HG03457 (cell line): Measurements from ENCODE around the gene ZFP36.

Experiments used
- ATAC-seq: cut with Tn5 transposase; IDR thresholded peaks from one replicate; pipeline ENCODE4 v1.9.1; 2021; ENCODE audit warnings: moderate number of reproducible peaks; ENCODE audit not compliant: unreplicated experiment

The ZFP36 gene

DNA sequence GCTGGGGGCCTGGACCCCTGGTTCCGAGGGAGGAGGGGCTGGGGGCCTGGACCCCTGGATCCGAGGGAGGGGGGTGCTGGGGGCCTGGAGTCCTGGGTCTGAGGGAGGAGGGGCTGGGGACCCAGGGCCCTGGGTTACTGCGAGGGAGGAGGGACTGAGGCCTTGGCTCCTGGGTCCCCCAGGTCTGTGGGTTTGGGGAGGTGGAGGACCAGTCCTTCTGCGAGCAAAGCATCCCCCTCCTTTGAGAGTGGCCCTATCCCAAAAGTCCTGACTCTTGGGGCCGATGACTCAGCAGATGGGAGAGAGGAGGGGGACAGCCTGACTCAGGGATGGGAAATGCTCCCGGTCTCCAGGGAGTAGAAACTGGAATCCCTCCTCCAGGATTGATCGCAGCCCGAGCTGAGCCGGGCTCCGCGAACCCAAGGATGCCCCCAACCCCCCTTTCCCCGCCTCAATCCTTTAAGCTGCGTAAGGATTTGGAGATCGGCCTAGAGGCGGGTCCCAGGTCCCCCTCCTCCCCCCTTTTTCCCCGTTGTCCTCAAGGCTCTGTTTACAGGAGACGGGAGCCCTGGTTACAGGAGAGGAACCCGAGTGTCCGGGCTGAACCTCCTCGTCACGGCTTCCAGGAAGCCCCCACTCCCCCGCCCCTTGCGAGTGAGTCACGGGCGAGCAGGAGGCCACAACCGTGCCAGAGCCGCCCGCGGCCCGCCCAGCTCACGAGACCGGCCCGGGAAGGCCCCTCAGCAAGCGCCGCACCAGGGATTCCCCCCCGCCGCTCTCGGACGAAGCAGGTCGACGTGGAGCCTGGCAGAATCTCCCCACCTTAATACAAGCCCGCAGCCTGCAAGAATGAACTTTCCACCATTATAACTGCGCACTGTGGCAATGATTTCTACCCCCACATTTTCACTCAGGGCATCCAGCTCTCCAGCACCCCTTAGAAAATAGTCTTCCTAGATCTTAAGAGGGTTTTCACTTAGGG, 3.0 kb upstream of the ZFP36 start:
- peak; percentile 27 for ATAC-seq

- ATAC-seq: no peak
Observed at GRCh38 chr19:39405261-39405957, 1.2 kb upstream of the ZFP36 start.

- no peak for ATAC-seq
Observed at GRCh38 chr19:39405958-39406655, 540 bp upstream of the ZFP36 start.

- ATAC-seq: no peak
Observed at GRCh38 chr19:39407410-39407659, 688 bp downstream of the ZFP36 start.

DNA sequence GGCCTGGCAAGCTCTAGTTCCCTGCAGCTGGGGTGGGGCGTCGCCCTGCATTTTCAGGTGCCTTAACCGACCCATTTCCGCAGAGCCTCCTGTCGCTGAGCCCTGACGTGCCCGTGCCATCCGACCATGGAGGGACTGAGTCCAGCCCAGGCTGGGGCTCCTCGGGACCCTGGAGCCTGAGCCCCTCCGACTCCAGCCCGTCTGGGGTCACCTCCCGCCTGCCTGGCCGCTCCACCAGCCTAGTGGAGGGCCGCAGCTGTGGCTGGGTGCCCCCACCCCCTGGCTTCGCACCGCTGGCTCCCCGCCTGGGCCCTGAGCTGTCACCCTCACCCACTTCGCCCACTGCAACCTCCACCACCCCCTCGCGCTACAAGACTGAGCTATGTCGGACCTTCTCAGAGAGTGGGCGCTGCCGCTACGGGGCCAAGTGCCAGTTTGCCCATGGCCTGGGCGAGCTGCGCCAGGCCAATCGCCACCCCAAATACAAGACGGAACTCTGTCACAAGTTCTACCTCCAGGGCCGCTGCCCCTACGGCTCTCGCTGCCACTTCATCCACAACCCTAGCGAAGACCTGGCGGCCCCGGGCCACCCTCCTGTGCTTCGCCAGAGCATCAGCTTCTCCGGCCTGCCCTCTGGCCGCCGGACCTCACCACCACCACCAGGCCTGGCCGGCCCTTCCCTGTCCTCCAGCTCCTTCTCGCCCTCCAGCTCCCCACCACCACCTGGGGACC, 1.2 kb downstream of the ZFP36 start:
- no peak for ATAC-seq

DNA sequence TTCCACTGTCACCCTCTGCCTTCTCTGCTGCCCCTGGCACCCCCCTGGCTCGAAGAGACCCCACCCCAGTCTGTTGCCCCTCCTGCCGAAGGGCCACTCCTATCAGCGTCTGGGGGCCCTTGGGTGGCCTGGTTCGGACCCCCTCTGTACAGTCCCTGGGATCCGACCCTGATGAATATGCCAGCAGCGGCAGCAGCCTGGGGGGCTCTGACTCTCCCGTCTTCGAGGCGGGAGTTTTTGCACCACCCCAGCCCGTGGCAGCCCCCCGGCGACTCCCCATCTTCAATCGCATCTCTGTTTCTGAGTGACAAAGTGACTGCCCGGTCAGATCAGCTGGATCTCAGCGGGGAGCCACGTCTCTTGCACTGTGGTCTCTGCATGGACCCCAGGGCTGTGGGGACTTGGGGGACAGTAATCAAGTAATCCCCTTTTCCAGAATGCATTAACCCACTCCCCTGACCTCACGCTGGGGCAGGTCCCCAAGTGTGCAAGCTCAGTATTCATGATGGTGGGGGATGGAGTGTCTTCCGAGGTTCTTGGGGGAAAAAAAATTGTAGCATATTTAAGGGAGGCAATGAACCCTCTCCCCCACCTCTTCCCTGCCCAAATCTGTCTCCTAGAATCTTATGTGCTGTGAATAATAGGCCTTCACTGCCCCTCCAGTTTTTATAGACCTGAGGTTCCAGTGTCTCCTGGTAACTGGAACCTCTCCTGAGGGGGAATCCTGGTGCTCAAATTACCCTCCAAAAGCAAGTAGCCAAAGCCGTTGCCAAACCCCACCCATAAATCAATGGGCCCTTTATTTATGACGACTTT, 2.0 kb downstream of the ZFP36 start:
- no peak for ATAC-seq

DNA sequence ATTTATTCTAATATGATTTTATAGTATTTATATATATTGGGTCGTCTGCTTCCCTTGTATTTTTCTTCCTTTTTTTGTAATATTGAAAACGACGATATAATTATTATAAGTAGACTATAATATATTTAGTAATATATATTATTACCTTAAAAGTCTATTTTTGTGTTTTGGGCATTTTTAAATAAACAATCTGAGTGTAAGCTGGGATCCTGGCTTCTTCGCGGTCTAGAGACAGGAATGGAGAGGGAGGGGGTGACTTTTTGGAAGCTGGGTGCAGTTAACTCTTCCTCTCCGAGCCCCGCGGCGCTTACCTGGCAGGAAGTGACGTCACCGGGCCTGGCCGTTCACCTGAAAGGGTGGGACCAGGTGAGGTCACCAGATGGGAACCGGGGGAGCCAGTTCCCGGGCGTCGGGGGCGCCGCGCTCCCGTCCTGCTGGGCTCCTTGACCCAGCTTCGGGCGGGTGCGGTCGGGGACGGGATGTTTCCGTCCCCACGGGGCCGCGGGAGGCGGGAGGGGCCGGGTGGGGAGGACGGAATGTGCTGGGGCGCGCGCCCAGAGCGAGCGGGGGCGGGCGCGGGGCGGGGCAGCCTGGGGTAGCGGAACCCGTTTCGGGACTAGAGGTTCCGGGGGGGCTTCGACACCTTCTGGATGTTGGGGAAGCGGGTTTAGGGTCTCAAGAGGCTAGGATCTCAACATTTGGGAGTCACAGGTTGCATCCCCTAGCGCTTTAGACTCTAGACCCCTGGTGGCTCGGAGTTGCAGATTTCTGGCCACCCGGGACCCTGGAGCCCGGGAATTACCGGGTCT, 2.8 kb downstream of the ZFP36 start:
- no peak for ATAC-seq

DNA sequence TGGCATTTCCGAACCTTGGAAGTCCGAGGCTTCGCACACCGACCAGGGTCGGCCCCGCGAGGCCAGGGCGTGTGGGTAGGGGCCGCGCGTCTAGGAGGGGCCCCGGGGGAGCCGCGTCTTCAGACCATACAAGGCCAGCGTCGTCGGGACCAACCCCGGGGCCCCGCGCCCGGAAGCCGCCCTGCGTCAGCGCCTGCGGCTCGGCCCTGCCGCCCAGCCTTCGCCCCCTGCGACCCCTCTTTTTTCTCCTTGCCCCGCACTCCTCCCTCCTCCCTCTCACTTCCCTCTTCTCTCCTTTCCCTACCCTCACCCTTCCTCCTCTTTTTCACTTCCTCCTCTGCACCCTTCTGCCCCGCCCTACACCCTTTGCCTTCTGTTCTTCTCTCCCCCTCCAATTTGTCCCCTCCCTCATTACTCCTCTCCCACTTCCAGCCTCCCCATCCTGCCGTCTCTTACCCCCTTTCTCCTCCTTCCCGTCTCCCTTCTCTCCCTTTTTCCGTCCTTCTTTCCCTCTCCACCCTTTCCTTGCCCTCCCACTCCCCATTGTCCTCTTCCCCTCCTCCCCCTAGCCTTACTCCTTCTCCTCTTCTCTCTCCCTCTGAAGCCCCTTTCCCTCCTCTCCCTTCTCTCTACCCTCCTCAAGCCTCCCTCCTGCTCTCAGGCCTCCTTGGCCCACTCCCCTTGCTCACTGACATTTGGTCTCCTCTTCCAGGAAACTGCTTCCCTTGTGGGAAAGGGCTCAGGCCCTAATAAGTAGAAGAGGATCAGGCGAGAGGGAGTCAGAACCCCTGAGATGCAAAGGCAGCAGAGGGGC, 3.6 kb downstream of the ZFP36 start:
- no peak for ATAC-seq

DNA sequence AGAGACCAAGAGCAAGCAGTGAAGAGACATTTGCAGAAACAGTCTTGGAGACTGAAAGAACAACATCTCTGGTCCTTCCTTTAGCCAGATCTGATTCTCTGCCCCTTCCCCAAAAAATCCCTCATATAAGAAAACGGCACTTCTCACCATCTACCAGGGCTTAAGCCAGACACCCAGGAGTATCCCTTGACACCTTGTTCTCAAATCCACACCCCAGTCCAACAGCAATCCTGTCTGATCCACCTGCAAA, 4.1 kb downstream of the ZFP36 start:
- no peak for ATAC-seq

DNA sequence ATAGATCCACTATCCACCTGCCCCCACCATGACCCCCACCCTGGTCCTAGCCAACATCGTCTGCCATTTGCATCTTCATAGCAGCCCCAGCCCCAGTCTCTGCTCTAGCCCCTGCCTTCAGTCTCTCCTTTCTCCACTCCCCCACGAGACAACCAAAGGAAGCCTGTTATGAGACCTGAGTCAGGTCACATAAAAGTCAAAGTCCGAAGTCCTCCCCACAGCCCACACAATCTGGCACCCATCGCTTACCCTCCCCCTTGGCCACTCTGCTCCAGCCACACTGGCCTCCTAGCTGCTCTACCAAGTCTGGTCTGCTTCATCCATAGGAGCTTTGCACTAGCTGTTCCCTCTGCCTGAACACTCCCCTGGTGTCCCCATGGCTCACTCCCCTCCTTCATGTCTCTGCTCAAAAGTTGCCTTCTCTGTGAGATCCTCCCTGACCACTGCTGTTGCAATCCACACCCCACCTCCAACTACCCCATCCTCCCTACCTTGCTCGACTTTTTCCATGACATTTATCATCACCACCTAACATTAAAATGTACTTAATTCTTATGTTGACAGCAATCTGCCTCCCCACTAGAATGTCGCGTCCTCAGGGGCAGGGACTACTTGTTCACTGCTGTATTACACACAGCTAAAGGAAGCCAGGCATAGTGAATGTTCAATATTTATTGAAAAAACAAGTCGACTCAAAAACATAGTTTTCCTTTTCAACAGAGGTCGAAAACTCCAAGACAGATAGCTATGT, 4.6 kb downstream of the ZFP36 start:
- no peak for ATAC-seq

- peak; percentile 12 for ATAC-seq
Observed at GRCh38 chr19:39411832-39412099, 5.1 kb downstream of the ZFP36 start.

DNA sequence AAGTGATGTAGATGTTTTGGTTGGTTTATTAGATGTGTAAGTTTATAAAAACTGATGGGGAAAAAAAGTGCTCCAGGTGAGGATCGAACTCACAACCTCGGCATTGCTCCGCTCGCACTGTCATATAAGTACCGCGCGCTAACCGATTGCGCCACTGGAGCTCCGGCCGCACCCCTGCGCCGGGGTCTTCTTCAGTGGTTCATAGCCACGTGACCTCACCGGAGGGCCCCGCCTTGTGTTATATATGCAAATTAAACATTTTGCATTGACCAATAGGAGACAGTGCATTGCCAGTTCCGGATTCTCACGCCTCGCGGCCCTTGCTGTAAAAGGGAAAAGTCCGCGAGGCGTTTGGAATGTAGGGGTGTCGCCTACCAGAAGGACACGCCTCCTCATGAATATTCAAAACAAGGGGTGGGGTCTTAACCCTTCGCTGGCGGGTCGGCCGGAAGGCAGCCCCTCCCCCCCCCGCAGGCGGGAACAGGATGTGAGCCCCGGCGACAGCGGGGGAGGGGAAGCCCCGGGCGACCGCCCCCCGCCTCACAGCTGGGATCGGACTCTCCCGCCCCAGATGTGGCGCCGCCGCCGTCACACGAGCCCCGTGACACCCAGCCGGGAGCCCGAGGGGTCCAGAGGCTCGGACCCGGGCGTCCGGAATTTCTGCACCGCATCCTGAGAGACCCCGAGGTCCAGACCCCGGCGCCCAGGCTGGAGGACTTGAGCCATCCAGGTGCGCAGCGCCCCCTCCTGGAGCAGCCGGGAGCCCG, 5.6 kb downstream of the ZFP36 start, which contains the start of gene PLEKHG2:
Gene PLEKHG2, plus strand, starts transcription at position 570 of the 767 bp plus-strand sequence. CDS start 1,418 bp downstream, outside the sequence.
- ATAC-seq: peak; percentile 43

GRCh38 chr19:39412867-39413271, 6.2 kb downstream of the ZFP36 start:
- ATAC-seq: no peak

DNA sequence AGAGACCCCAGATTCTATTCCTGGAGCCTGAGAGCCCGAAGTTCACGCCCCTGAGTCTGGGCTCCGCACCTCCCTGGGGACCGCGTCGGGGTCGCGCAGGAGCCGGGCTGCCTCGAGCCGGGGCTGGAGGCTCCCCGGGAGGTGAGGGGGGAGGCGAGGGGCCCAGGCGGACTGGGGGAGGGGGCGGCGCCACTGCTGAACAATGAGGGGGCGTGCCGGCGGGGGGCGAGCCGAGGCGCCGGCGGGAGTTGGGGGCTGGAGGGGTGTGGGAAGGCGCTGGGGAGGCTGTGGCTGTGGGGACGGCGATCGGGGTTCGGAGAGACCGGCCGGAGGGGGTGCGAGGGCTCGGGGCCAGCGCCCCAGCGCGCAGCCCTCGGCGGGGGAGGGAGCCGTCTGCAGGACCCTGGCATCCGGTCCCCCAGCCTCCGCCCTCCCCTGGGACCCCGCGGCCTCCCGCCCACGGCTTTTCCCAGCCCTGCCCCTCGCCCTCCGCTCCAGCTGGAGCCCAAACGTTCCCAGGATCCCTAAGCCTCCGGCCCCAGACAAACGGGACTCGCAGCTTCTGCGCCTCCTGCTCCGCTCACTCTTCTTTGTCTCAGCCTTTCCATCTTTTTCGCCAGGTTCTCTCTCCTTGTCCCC, 6.7 kb downstream of the ZFP36 start:
- no peak for ATAC-seq

DNA sequence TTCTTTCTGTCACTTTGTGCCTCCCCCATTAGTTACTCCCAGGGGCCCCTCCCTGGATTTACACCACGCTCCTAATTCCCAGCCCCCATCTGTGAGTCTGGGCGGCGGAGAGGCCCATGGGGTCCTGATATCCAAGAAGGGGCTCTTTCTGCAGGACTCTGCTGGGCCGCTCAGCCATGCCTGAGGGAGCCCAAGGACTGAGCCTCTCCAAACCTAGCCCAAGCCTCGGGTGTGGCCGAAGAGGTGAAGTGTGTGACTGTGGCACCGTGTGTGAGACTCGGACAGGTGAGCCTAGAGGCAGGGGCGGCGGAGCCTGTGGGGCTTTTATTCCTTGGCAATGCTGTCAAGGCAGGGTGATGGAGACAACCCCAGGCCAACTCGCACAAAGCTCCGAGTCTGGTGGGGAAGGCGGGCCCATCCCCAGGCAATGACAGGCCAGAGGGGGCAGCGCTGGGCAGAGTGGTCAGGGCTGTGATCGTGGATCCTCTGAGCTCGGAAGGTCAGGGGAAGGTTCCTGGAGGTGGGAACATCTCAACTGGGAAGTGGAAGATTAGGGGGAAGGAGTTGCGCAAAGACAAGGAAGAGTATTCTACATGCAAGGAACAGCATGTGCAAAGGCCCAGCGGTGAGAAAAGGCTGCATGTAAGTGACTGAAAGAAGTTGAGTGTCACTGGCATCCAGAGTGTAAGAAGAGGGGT, 7.4 kb downstream of the ZFP36 start:
- no peak for ATAC-seq
